DND-41 (cell line): ENCODE data around the gene IL6R.

Experiments
- ATAC-seq: fragments of 200-7000 bp; cut with Tn5 transposase; 3 replicates; pipeline ENCODE4 v1.9.1; 2021; ENCODE audit warnings: low read depth; ENCODE audit not compliant: insufficient read depth
- DNase-seq: peaks from one replicate; pipeline ENCODE4 v3.0.0-alpha.2; 2020
- H2AFZ ChIP-seq: 2 replicates; pipeline ENCODE4 v1.6.0; 2012; ENCODE audit warnings: low read depth, low read length
- H3K27ac ChIP-seq: 2 replicates; pipeline ENCODE4 v1.5.1; 2012; ENCODE audit warnings: low read length, inconsistent platforms
- H3K27me3 ChIP-seq: fragments of 200-600 bp; sonication (generic); 2 replicates; pipeline ENCODE4 v1.6.0; 2012; ENCODE audit warnings: low read length, mild to moderate bottlenecking, inconsistent platforms; ENCODE audit not compliant: insufficient read depth, poor library complexity
- H3K36me3 ChIP-seq: 2 replicates; pipeline ENCODE4 v1.5.1; 2012; ENCODE audit warnings: low read length, inconsistent platforms; ENCODE audit not compliant: insufficient read depth
- H3K4me1 ChIP-seq: 2 replicates; pipeline ENCODE4 v1.5.1; 2012; ENCODE audit warnings: mild to moderate bottlenecking, low read length; ENCODE audit not compliant: insufficient read depth
- H3K4me2 ChIP-seq: 2 replicates; pipeline ENCODE4 v1.6.0; 2012; ENCODE audit warnings: mild to moderate bottlenecking, moderate library complexity, low read length, inconsistent platforms; ENCODE audit not compliant: insufficient read depth
- H3K4me3 ChIP-seq, 2 experiments: fragments of 200-600 bp in 1 of 2; shearing (Covaris generic) in 1 of 2; 2 replicates each; pipeline ENCODE4 v1.5.1; 2012 to 2016; ENCODE audit warnings: inconsistent platforms in 2 of 2, low read length in 2 of 2, mild to moderate bottlenecking in 2 of 2, low read depth in 1 of 2, moderate library complexity in 1 of 2
- H3K79me2 ChIP-seq: 2 replicates; pipeline ENCODE4 v1.6.0; 2012; ENCODE audit warnings: low read length, inconsistent platforms; ENCODE audit not compliant: insufficient read depth
- H3K9ac ChIP-seq: 2 replicates; pipeline ENCODE4 v1.6.0; 2012; ENCODE audit warnings: low read depth, mild to moderate bottlenecking, inconsistent platforms, low read length, moderate library complexity
- H3K9me3 ChIP-seq: 2 replicates; pipeline ENCODE4 v1.5.1; 2012; ENCODE audit warnings: low read length, moderate library complexity, mild to moderate bottlenecking, inconsistent platforms; ENCODE audit not compliant: insufficient read depth, severe bottlenecking
- H4K20me1 ChIP-seq: 2 replicates; pipeline ENCODE4 v1.6.0; 2012; ENCODE audit warnings: low read length; ENCODE audit not compliant: insufficient read depth
- EZH2 ChIP-seq: IDR thresholded peaks from 3 replicates; pipeline ENCODE4 v1.6.1; 2012; ENCODE audit warnings: borderline replicate concordance, low read depth, mild to moderate bottlenecking, moderate library complexity, low read length, inconsistent platforms; ENCODE audit not compliant: severe bottlenecking
- TF ChIP-seq, protein P1 (sequence below): IDR thresholded peaks from 2 replicates; pipeline ENCODE4 v1.5.1; 2012; ENCODE audit warnings: borderline replicate concordance, low read length, moderate library complexity, mild to moderate bottlenecking; ENCODE audit not compliant: poor library complexity, severe bottlenecking; ENCODE audit errors: extremely low read depth

IL6R gene

DNA sequence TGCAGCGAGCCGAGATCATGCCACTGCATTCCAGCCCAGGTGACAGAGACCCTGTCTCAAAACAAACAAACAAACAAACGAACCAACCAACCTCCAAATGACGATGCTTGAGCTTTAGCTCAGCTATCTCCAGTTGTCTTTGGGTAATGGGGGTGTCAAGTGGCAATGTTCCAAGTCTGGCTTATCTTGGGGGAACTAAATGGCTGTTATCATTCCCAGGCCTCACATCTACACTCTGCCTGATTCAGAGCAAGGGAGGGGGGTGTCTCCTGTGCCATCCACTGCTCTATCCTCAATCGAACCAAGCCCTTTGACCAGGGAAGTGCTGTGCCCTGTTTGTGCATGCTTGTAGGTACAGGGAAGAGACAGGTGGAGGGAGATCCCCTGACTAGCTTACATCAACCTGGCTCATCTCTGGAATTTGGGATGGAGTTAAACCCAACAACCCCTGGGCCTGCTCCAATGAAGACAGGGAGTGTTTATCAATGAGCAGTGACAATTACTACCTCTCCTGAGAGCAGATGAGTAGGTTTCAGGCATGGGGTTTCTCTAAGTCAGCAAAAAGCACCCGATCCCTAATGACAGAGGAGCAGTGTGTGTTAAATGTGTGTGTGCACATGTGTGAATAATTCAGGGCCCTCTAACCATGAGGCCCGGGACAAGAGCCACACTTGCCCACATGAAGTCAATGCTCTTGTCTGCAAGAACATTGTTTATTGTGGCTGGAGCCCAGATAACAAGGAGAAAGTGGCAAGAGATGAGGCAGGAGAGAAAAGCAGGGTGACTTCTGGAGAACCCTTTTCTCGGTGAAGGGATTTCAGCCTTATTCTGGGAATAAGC, 20.3 kb upstream of the IL6R start:
- H3K27me3 ChIP-seq, result peaks cover 3% of the 10 kb centered on the region
- H2AFZ ChIP-seq, result no peak overlapping the region
- no peak overlapping the region for H3K9ac ChIP-seq
- no peaks in the 10 kb centered on the region for H3K4me1 ChIP-seq
- no peak for DNase-seq
- no peak for ATAC-seq
- H4K20me1 ChIP-seq, result no peaks in the 10 kb centered on the region
- H3K79me2 ChIP-seq, result no peaks in the 10 kb centered on the region
- no peak overlapping the region for H3K27ac ChIP-seq
- no peaks in the 10 kb centered on the region for H3K36me3 ChIP-seq
- TF ChIP-seq, protein P1, sequence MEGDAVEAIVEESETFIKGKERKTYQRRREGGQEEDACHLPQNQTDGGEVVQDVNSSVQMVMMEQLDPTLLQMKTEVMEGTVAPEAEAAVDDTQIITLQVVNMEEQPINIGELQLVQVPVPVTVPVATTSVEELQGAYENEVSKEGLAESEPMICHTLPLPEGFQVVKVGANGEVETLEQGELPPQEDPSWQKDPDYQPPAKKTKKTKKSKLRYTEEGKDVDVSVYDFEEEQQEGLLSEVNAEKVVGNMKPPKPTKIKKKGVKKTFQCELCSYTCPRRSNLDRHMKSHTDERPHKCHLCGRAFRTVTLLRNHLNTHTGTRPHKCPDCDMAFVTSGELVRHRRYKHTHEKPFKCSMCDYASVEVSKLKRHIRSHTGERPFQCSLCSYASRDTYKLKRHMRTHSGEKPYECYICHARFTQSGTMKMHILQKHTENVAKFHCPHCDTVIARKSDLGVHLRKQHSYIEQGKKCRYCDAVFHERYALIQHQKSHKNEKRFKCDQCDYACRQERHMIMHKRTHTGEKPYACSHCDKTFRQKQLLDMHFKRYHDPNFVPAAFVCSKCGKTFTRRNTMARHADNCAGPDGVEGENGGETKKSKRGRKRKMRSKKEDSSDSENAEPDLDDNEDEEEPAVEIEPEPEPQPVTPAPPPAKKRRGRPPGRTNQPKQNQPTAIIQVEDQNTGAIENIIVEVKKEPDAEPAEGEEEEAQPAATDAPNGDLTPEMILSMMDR, result no peak
- no peak for TF ChIP-seq EZH2
- H3K9me3 ChIP-seq, result no peaks in the 10 kb centered on the region
- no peak overlapping the region for H3K4me2 ChIP-seq
- no peak overlapping the region for H3K4me3 ChIP-seq

GRCh38 chr1:154386643-154387352, 18.3 kb upstream of the IL6R start:
- no peaks in the 10 kb centered on the region for H3K4me1 ChIP-seq
- DNase-seq (no peak), ATAC-seq (no peak)
- H3K27ac ChIP-seq, result no peak overlapping the region
- no peaks in the 10 kb centered on the region for H3K9me3 ChIP-seq
- H3K36me3 ChIP-seq, result no peaks in the 10 kb centered on the region
- no peaks in the 10 kb centered on the region for H3K79me2 ChIP-seq
- H2AFZ ChIP-seq, result no peak overlapping the region
- no peak overlapping the region for H3K4me2 ChIP-seq
- no peaks in the 10 kb centered on the region for H4K20me1 ChIP-seq
- TF ChIP-seq, protein P1, result no peak
- TF ChIP-seq EZH2, result no peak
- H3K4me3 ChIP-seq, result no peak overlapping the region
- no peak overlapping the region for H3K9ac ChIP-seq
- H3K27me3 ChIP-seq, result peaks cover 3% of the 10 kb centered on the region

GRCh38 chr1:154391086-154391770, 13.9 kb upstream of the IL6R start:
- no peaks in the 10 kb centered on the region for H3K4me1 ChIP-seq
- no peak for TF ChIP-seq EZH2
- TF ChIP-seq, protein P1, result no peak
- no peaks in the 10 kb centered on the region for H3K36me3 ChIP-seq
- H3K4me2 ChIP-seq, result no peak overlapping the region
- H3K27me3 ChIP-seq, result no peaks in the 10 kb centered on the region
- ATAC-seq (no peak), DNase-seq (no peak)
- H2AFZ ChIP-seq, result no peak overlapping the region
- no peaks in the 10 kb centered on the region for H4K20me1 ChIP-seq
- no peak overlapping the region for H3K4me3 ChIP-seq
- no peak overlapping the region for H3K9ac ChIP-seq
- H3K9me3 ChIP-seq, result no peaks in the 10 kb centered on the region
- no peaks in the 10 kb centered on the region for H3K79me2 ChIP-seq
- no peak overlapping the region for H3K27ac ChIP-seq
